NB4 (cell line): Measurements from ENCODE around the gene SRPX2.

Experiments used
- MYC ChIP-seq: IDR thresholded peaks from 2 replicates; pipeline ENCODE4 v1.6.1; 2011; ENCODE audit warnings: low read depth, low read length
- POLR2A ChIP-seq: IDR thresholded peaks from 2 replicates; pipeline ENCODE4 v1.6.1; 2011; ENCODE audit warnings: mild to moderate bottlenecking; ENCODE audit not compliant: insufficient read length; ENCODE audit errors: extremely low read depth
- TF ChIP-seq, protein P1 (sequence below): IDR thresholded peaks from one replicate; pipeline ENCODE4 v1.5.1; 2012; ENCODE audit warnings: low read depth, low read length

DNA sequence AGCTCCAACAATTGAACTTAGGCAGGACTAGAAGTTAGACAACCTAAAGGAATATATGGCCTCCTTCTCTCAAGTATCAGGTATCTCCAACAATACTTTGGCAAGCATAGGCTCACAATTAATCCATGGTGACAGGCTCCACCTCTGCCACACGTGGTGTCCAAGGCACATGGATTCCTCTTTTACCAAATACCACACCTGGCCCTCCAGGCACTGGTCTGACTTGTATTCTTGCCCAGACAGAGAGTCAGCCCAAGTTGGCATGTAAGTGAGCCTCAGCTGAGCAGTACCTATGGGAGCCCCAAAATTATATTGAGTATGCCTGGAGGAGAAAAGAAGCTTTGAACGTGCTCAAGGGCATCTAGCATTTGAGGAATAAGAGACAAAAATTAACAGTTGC is 19.6 kb downstream of the SRPX2 start:
- TF ChIP-seq, protein P1, sequence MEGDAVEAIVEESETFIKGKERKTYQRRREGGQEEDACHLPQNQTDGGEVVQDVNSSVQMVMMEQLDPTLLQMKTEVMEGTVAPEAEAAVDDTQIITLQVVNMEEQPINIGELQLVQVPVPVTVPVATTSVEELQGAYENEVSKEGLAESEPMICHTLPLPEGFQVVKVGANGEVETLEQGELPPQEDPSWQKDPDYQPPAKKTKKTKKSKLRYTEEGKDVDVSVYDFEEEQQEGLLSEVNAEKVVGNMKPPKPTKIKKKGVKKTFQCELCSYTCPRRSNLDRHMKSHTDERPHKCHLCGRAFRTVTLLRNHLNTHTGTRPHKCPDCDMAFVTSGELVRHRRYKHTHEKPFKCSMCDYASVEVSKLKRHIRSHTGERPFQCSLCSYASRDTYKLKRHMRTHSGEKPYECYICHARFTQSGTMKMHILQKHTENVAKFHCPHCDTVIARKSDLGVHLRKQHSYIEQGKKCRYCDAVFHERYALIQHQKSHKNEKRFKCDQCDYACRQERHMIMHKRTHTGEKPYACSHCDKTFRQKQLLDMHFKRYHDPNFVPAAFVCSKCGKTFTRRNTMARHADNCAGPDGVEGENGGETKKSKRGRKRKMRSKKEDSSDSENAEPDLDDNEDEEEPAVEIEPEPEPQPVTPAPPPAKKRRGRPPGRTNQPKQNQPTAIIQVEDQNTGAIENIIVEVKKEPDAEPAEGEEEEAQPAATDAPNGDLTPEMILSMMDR = no peak
- TF ChIP-seq MYC (no peak), POLR2A (no peak)
